H1 (cell line): ENCODE data around the gene ROBO2. TPM values are rescaled to one million over a fixed set of nuclear protein-coding genes. Genes with fewer than 3 reads are reported as not detected.

ENCODE experiments used
- BCL11A ChIP-seq, 2 experiments: IDR thresholded peaks; one replicate each; pipeline ENCODE4 v1.6.1; 2011; ENCODE audit warnings: low read depth in 2 of 2, low read length in 2 of 2, mild to moderate bottlenecking in 2 of 2
- CTBP2 ChIP-seq: IDR thresholded peaks from 2 replicates; pipeline ENCODE4 v1.7.0; 2011; ENCODE audit warnings: borderline replicate concordance, mild to moderate bottlenecking, moderate library complexity, mixed read lengths, low read length; ENCODE audit not compliant: insufficient read depth, insufficient read length
- EZH2 ChIP-seq: fragments of 200-600 bp; sonication (generic); IDR thresholded peaks from 2 replicates; pipeline ENCODE4 v1.7.1; 2012; ENCODE audit warnings: low read depth, mild to moderate bottlenecking, moderate library complexity, low read length, inconsistent platforms; ENCODE audit not compliant: severe bottlenecking
- NRF1 ChIP-seq: IDR thresholded peaks from 2 replicates; pipeline ENCODE4 v1.6.1; 2011; ENCODE audit warnings: mild to moderate bottlenecking, low read depth, low read length, improper control_type of control experiment
- RBBP5 ChIP-seq: IDR thresholded peaks from 2 replicates; pipeline ENCODE4 v1.7.1; 2012; ENCODE audit warnings: low read depth, mild to moderate bottlenecking, inconsistent platforms, low read length, moderate library complexity, borderline replicate concordance
- SIRT6 ChIP-seq: IDR thresholded peaks from one replicate; pipeline ENCODE4 v1.7.1; 2012; ENCODE audit warnings: low read length, inconsistent platforms
- polyA plus RNA-seq, 7 experiments: library from polyadenylated mRNA; depleted of rRNA in 3 of 7; stranded (reverse) in 5 of 7; unstranded in 2 of 7; fragments of >200 nt in 5 of 7; fragments of 200-250 nt in 2 of 7; gene quantifications; 1 replicate in 5 of 7; 2 replicates in 1 of 7; 4 replicates in 1 of 7; pipeline versions ENCODE4 v1.2.1 to v1.2.3, GENCODE V29; 2011 to 2013; ENCODE audit warnings: missing spikeins in 2 of 7, mixed read lengths in 2 of 7
- total RNA-seq: library from RNA; stranded (reverse); fragmentation: NEBNext Ultra II Directional; extraction: Animal tissue kit (Norgen Biotek cat#: 25700); gene quantifications from 2 replicates; pipeline ENCODE4 v1.2.1, GENCODE V29; 2021
- TF ChIP-seq, protein P1 (sequence below): fragments of 300-600 bp; sonication (generic); IDR thresholded peaks from 2 replicates; pipeline ENCODE4 v1.7.1; 2012; ENCODE audit warnings: low read length, moderate library complexity, mild to moderate bottlenecking, inconsistent platforms; ENCODE audit not compliant: insufficient replicate concordance
- TF ChIP-seq, protein P2 (sequence below), 3 experiments: IDR thresholded peaks; 1 replicate in 2 of 3; 2 replicates in 1 of 3; pipeline versions ENCODE4 v1.5.1 to v1.6.1; 2011; ENCODE audit warnings: low read length in 3 of 3, mild to moderate bottlenecking in 3 of 3, inconsistent platforms in 2 of 3, low read depth in 1 of 3, moderate library complexity in 1 of 3; ENCODE audit not compliant: insufficient read depth in 1 of 3; ENCODE audit errors: control extremely low read depth in 1 of 3

The ROBO2 gene
- total and polyA plus RNA-seq, 2 of the 8 experiments (the other 6 are each of a cell fraction or from before 2014, with no cell fraction given) = 1.5 to 2.9 TPM

DNA sequence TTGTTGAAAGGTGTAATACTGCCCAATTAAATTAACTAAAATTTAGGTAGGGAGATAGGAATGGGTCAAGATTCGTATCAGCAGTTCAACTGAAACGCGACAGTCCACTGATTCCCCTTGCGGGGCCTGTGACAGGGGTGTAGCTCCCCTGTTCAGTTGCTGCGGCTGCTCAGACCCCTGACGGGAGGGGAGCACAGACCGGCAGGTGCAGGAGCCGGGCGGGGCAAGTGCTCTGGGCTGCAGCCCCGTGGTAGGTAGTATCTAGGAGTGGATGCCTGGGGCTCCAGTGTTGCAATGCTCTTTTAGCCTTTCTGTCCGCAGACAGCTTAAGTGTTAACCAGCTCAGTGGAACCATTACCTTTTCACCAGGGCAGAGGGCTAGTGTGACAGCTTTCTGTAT lies 164.9 kb downstream of the ROBO2 start (continued):
- TF ChIP-seq, protein P1, sequence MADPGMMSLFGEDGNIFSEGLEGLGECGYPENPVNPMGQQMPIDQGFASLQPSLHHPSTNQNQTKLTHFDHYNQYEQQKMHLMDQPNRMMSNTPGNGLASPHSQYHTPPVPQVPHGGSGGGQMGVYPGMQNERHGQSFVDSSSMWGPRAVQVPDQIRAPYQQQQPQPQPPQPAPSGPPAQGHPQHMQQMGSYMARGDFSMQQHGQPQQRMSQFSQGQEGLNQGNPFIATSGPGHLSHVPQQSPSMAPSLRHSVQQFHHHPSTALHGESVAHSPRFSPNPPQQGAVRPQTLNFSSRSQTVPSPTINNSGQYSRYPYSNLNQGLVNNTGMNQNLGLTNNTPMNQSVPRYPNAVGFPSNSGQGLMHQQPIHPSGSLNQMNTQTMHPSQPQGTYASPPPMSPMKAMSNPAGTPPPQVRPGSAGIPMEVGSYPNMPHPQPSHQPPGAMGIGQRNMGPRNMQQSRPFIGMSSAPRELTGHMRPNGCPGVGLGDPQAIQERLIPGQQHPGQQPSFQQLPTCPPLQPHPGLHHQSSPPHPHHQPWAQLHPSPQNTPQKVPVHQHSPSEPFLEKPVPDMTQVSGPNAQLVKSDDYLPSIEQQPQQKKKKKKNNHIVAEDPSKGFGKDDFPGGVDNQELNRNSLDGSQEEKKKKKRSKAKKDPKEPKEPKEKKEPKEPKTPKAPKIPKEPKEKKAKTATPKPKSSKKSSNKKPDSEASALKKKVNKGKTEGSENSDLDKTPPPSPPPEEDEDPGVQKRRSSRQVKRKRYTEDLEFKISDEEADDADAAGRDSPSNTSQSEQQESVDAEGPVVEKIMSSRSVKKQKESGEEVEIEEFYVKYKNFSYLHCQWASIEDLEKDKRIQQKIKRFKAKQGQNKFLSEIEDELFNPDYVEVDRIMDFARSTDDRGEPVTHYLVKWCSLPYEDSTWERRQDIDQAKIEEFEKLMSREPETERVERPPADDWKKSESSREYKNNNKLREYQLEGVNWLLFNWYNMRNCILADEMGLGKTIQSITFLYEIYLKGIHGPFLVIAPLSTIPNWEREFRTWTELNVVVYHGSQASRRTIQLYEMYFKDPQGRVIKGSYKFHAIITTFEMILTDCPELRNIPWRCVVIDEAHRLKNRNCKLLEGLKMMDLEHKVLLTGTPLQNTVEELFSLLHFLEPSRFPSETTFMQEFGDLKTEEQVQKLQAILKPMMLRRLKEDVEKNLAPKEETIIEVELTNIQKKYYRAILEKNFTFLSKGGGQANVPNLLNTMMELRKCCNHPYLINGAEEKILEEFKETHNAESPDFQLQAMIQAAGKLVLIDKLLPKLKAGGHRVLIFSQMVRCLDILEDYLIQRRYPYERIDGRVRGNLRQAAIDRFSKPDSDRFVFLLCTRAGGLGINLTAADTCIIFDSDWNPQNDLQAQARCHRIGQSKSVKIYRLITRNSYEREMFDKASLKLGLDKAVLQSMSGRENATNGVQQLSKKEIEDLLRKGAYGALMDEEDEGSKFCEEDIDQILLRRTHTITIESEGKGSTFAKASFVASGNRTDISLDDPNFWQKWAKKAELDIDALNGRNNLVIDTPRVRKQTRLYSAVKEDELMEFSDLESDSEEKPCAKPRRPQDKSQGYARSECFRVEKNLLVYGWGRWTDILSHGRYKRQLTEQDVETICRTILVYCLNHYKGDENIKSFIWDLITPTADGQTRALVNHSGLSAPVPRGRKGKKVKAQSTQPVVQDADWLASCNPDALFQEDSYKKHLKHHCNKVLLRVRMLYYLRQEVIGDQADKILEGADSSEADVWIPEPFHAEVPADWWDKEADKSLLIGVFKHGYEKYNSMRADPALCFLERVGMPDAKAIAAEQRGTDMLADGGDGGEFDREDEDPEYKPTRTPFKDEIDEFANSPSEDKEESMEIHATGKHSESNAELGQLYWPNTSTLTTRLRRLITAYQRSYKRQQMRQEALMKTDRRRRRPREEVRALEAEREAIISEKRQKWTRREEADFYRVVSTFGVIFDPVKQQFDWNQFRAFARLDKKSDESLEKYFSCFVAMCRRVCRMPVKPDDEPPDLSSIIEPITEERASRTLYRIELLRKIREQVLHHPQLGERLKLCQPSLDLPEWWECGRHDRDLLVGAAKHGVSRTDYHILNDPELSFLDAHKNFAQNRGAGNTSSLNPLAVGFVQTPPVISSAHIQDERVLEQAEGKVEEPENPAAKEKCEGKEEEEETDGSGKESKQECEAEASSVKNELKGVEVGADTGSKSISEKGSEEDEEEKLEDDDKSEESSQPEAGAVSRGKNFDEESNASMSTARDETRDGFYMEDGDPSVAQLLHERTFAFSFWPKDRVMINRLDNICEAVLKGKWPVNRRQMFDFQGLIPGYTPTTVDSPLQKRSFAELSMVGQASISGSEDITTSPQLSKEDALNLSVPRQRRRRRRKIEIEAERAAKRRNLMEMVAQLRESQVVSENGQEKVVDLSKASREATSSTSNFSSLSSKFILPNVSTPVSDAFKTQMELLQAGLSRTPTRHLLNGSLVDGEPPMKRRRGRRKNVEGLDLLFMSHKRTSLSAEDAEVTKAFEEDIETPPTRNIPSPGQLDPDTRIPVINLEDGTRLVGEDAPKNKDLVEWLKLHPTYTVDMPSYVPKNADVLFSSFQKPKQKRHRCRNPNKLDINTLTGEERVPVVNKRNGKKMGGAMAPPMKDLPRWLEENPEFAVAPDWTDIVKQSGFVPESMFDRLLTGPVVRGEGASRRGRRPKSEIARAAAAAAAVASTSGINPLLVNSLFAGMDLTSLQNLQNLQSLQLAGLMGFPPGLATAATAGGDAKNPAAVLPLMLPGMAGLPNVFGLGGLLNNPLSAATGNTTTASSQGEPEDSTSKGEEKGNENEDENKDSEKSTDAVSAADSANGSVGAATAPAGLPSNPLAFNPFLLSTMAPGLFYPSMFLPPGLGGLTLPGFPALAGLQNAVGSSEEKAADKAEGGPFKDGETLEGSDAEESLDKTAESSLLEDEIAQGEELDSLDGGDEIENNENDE = no peak
- TF ChIP-seq EZH2 (no peak), NRF1 (no peak), CTBP2 (no peak), BCL11A (IDR thresholded peaks at IDR 0.05; ENCODE audit: low read depth in 2 of 2, low read length in 2 of 2) (no peak), RBBP5 (no peak), SIRT6 (no peak)
- TF ChIP-seq, protein P2, sequence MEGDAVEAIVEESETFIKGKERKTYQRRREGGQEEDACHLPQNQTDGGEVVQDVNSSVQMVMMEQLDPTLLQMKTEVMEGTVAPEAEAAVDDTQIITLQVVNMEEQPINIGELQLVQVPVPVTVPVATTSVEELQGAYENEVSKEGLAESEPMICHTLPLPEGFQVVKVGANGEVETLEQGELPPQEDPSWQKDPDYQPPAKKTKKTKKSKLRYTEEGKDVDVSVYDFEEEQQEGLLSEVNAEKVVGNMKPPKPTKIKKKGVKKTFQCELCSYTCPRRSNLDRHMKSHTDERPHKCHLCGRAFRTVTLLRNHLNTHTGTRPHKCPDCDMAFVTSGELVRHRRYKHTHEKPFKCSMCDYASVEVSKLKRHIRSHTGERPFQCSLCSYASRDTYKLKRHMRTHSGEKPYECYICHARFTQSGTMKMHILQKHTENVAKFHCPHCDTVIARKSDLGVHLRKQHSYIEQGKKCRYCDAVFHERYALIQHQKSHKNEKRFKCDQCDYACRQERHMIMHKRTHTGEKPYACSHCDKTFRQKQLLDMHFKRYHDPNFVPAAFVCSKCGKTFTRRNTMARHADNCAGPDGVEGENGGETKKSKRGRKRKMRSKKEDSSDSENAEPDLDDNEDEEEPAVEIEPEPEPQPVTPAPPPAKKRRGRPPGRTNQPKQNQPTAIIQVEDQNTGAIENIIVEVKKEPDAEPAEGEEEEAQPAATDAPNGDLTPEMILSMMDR (IDR thresholded peaks at IDR 0.05; ENCODE audit: control extremely low read depth in 1 of 3, insufficient read depth in 1 of 3, low read depth in 1 of 3, low read length in 3 of 3) = no peak
- TF ChIP-seq, all 59 proteins: peak for 0
